HepG2 (cell line): ENCODE measurements around the gene ADSS1. TPM values are rescaled to one million over a fixed set of nuclear protein-coding genes. Genes with fewer than 3 reads are reported as not detected.
A peak's percentile ranks its signal among the peaks of the same experiment; 100 is the strongest.

Experiments used
- CBX5 ChIP-seq: sonication (generic); formaldehyde crosslinking; IDR thresholded peaks from 2 replicates; pipeline ENCODE4 v1.4.0; 2020; ENCODE audit warnings: missing genetic modification reagents, borderline replicate concordance
- DMAP1 ChIP-seq: IDR thresholded peaks from 2 replicates; pipeline ENCODE4 v1.6.1; 2016
- ELF1 ChIP-seq: sonication (generic); formaldehyde crosslinking; IDR thresholded peaks from 2 replicates; pipeline ENCODE4 v1.4.0; 2020; ENCODE audit warnings: missing genetic modification reagents
- ETV6 ChIP-seq: sonication (generic); formaldehyde crosslinking; conservative IDR thresholded peaks from 2 replicates; pipeline ENCODE4 v1.4.0; 2020; ENCODE audit warnings: missing genetic modification reagents
- GABPB1 ChIP-seq: IDR thresholded peaks from 2 replicates; pipeline ENCODE4 v1.6.1; 2016; ENCODE audit warnings: mild to moderate bottlenecking, missing genetic modification reagents, moderate library complexity, missing compliant biosample characterization
- HOMEZ ChIP-seq: IDR thresholded peaks from 2 replicates; pipeline ENCODE4 v1.6.1; 2016; ENCODE audit warnings: low read depth
- MAZ ChIP-seq, 2 experiments: sonication (generic) in 1 of 2; formaldehyde crosslinking in 1 of 2; IDR thresholded peaks; 2 replicates each; pipeline versions ENCODE4 v1.5.0 to v1.6.1; 2012 to 2020; ENCODE audit warnings: low read depth in 2 of 2, mild to moderate bottlenecking in 2 of 2, borderline replicate concordance in 1 of 2, improper control_type of control experiment in 1 of 2, low read length in 1 of 2, missing genetic modification reagents in 1 of 2, moderate library complexity in 1 of 2
- MZF1 ChIP-seq: sonication (generic); formaldehyde crosslinking; IDR thresholded peaks from 2 replicates; pipeline ENCODE4 v1.8.1; 2023; ENCODE audit warnings: mild to moderate bottlenecking, missing genetic modification reagents, borderline replicate concordance
- NFE2L2 ChIP-seq: fragments of 150-350 bp; IDR thresholded peaks from 2 replicates; pipeline ENCODE4 v1.6.1; 2014; ENCODE audit warnings: low read length
- SAP130 ChIP-seq: IDR thresholded peaks from 2 replicates; pipeline ENCODE4 v1.6.1; 2016; ENCODE audit warnings: low read depth
- SRF ChIP-seq: IDR thresholded peaks from 2 replicates; pipeline ENCODE4 v1.6.1; 2011; ENCODE audit warnings: mild to moderate bottlenecking, low read depth, low read length, moderate library complexity
- THAP11 ChIP-seq: IDR thresholded peaks from 2 replicates; pipeline ENCODE4 v1.6.1; 2016; ENCODE audit warnings: missing biosample characterization, missing genetic modification reagents
- TSC22D2 ChIP-seq: sonication (generic); formaldehyde crosslinking; IDR thresholded peaks from 2 replicates; pipeline ENCODE4 v1.5.1; 2020; ENCODE audit warnings: missing genetic modification reagents, mild to moderate bottlenecking, borderline replicate concordance
- ZNF101 ChIP-seq: sonication (generic); formaldehyde crosslinking; IDR thresholded peaks from 2 replicates; pipeline ENCODE4 v1.4.0; 2020; ENCODE audit warnings: mild to moderate bottlenecking, low read depth, missing genetic modification reagents, borderline replicate concordance
- ZNF138 ChIP-seq: sonication (generic); formaldehyde crosslinking; IDR thresholded peaks from 2 replicates; pipeline ENCODE4 v1.5.0; 2020; ENCODE audit warnings: mild to moderate bottlenecking, low read depth, missing genetic modification reagents
- ZNF264 ChIP-seq: sonication (generic); formaldehyde crosslinking; IDR thresholded peaks from 2 replicates; pipeline ENCODE4 v1.4.0; 2020; ENCODE audit warnings: missing genetic modification reagents
- ZNF292 ChIP-seq: sonication (generic); formaldehyde crosslinking; IDR thresholded peaks from 2 replicates; pipeline ENCODE4 v1.8.1; 2022; ENCODE audit warnings: mild to moderate bottlenecking, low read depth, missing genetic modification reagents, borderline replicate concordance
- ZNF326 ChIP-seq: sonication (generic); formaldehyde crosslinking; IDR thresholded peaks from 2 replicates; pipeline ENCODE4 v1.4.0; 2020; ENCODE audit warnings: missing genetic modification reagents, borderline replicate concordance
- ZNF615 ChIP-seq: sonication (generic); formaldehyde crosslinking; IDR thresholded peaks from 2 replicates; pipeline ENCODE4 v1.5.0; 2020; ENCODE audit warnings: mild to moderate bottlenecking, missing genetic modification reagents, borderline replicate concordance
- ZSCAN22 ChIP-seq: sonication (generic); formaldehyde crosslinking; IDR thresholded peaks from 2 replicates; pipeline ENCODE4 v1.4.0; 2020; ENCODE audit warnings: mild to moderate bottlenecking, missing genetic modification reagents
- ZXDC ChIP-seq: sonication (generic); formaldehyde crosslinking; IDR thresholded peaks from 2 replicates; pipeline ENCODE4 v1.5.0; 2020; ENCODE audit warnings: mild to moderate bottlenecking, missing genetic modification reagents
- polyA plus RNA-seq, 8 experiments: library from polyadenylated mRNA; depleted of rRNA in 3 of 8; stranded (reverse) in 7 of 8; unstranded in 1 of 8; fragments of >200 nt; fragmentation: Illumina TruSeq in 4 of 8; extraction: Trizol in 4 of 8; gene quantifications; 2 replicates each; pipeline versions ENCODE4 v1.2.1 to v1.2.3, GENCODE V29; 2011 to 2016; ENCODE audit warnings: low read depth in 4 of 8, missing spikeins in 1 of 8, mixed read lengths in 1 of 8; ENCODE audit not compliant: insufficient read depth in 1 of 8
- total RNA-seq, 5 experiments: library from RNA; depleted of rRNA; stranded (reverse); fragments of >200 nt; fragmentation: Illumina TruSeq; extraction: Trizol; gene quantifications; 2 replicates each; pipeline ENCODE4 v1.2.3, GENCODE V29; 2016; ENCODE audit warnings: low read depth in 1 of 5
- TF ChIP-seq, protein P1 (sequence below): sonication (generic); formaldehyde crosslinking; IDR thresholded peaks from 2 replicates; pipeline ENCODE4 v1.5.1; 2020; ENCODE audit warnings: mild to moderate bottlenecking, missing genetic modification reagents, moderate library complexity

The ADSS1 gene
- total and polyA plus RNA-seq, 2 of the 13 experiments (the other 11 are each of a cell fraction or from before 2014, with no cell fraction given): 1.0 to 36.7 TPM

DNA sequence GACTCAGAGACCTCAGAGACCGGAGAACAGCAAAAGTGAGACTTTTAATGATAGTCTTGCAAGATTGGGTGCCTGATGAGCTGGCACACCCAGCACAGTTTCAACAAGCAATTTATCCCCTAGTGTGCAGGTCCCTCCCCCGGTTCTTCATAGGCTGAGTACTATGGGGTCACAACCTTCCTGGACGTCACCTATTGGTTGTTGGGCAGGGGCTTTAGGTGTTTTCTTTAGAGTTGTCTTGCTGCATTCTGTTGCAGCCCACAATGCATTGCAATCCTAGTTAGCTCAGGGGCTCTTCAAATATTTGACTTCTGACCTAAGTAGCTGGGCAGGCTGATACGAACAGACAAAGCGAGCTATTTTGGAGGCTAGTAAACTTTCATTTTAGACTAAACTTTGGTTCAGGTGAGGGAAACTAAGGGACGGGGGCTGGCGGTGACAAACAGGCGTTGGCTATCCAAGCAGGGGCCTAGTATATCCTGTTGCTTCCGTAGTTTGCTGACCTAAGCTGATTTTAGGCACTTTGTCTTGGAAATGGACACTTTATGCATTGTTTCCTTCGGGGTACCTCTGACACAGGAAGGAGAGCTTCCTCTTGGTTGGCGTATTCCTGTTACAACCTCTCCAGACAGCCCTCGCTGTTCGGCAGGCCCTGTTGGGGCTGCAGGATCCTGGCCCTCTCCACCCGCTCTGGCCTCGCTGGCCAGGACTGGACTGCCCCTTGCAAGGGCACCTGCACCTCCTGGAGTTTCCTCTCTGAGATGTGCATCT, 43.0 kb downstream of the ADSS1 start (continued):
- TF ChIP-seq ZXDC (no peak), ETV6 (CRISPR knock-in tag) (no peak), ZNF292 (CRISPR knock-in tag) (no peak), ZSCAN22 (no peak), NFE2L2 (no peak), HOMEZ (CRISPR knock-in tag) (no peak), MZF1 (CRISPR knock-in tag) (no peak), TSC22D2 (peak; percentile 41; the same call in 1 of the 2 replicates), MAZ (IDR thresholded peaks at IDR 0.05; ENCODE audit: borderline replicate concordance, low read depth, low read length) (no peak), MAZ (CRISPR knock-in tag; IDR thresholded peaks at IDR 0.05; ENCODE audit: low read depth) (peak; percentile 49; the same call in 1 of the 2 replicates), DMAP1 (CRISPR knock-in tag) (peak; percentile 74; the same call in 1 of the 2 replicates), SRF (no peak), ZNF138 (CRISPR knock-in tag) (no peak), CBX5 (CRISPR knock-in tag) (no peak), SAP130 (peak; percentile 95), ELF1 (CRISPR knock-in tag) (peak; percentile 49; the same call in 1 of the 2 replicates), GABPB1 (CRISPR knock-in tag) (no peak), ZNF101 (CRISPR knock-in tag) (no peak), ZNF615 (CRISPR knock-in tag) (no peak), ZNF264 (CRISPR knock-in tag) (no peak), THAP11 (CRISPR knock-in tag) (peak; percentile 62), ZNF326 (no peak)
- TF ChIP-seq, protein P1, sequence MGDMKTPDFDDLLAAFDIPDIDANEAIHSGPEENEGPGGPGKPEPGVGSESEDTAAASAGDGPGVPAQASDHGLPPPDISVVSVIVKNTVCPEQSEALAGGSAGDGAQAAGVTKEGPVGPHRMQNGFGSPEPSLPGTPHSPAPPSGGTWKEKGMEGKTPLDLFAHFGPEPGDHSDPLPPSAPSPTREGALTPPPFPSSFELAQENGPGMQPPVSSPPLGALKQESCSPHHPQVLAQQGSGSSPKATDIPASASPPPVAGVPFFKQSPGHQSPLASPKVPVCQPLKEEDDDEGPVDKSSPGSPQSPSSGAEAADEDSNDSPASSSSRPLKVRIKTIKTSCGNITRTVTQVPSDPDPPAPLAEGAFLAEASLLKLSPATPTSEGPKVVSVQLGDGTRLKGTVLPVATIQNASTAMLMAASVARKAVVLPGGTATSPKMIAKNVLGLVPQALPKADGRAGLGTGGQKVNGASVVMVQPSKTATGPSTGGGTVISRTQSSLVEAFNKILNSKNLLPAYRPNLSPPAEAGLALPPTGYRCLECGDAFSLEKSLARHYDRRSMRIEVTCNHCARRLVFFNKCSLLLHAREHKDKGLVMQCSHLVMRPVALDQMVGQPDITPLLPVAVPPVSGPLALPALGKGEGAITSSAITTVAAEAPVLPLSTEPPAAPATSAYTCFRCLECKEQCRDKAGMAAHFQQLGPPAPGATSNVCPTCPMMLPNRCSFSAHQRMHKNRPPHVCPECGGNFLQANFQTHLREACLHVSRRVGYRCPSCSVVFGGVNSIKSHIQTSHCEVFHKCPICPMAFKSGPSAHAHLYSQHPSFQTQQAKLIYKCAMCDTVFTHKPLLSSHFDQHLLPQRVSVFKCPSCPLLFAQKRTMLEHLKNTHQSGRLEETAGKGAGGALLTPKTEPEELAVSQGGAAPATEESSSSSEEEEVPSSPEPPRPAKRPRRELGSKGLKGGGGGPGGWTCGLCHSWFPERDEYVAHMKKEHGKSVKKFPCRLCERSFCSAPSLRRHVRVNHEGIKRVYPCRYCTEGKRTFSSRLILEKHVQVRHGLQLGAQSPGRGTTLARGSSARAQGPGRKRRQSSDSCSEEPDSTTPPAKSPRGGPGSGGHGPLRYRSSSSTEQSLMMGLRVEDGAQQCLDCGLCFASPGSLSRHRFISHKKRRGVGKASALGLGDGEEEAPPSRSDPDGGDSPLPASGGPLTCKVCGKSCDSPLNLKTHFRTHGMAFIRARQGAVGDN (CRISPR knock-in tag): peak; percentile 61
